Peyer's patch (tissue), 4 donors: ENCODE data around the gene LPA. TPM values are rescaled to one million over a fixed set of nuclear protein-coding genes. Genes with fewer than 3 reads are reported as not detected.
"Not testable (repeated sequence)": the region's sequence is repeated elsewhere in the genome, so short reads cannot be mapped to it uniquely, and the experiment has no call there.

Experiments used
- DNase-seq, 3 donors: peaks; one replicate each; pipeline ENCODE4 v3.0.0-alpha.2; 2017 to 2019
- H3K27ac ChIP-seq, 4 donors: fragments of 200-600 bp; sonication (generic); one replicate each; pipeline ENCODE4 v1.5.1; 2016 to 2019
- H3K27me3 ChIP-seq, 2 donors: fragments of 200-600 bp; sonication (generic); one replicate each; pipeline ENCODE4 v1.5.1; 2019
- H3K36me3 ChIP-seq, 3 donors: fragments of 200-600 bp; sonication (generic); one replicate each; pipeline ENCODE4 v1.5.1; 2016 to 2019
- H3K4me1 ChIP-seq, 4 donors: fragments of 200-600 bp; sonication (generic); one replicate each; pipeline ENCODE4 v1.5.1; 2016 to 2019
- H3K4me3 ChIP-seq, 4 donors: fragments of 200-600 bp; sonication (generic); 1 replicate in 3 of 4; 2 replicates in 1 of 4; pipeline ENCODE4 v1.5.1; 2016 to 2019; ENCODE audit warnings: mild to moderate bottlenecking in 1 of 4
- H3K9me3 ChIP-seq, 4 donors: fragments of 200-600 bp; sonication (generic); one replicate each; pipeline ENCODE4 v1.5.1; 2016 to 2019; ENCODE audit warnings: mild to moderate bottlenecking in 1 of 4
- POLR2A ChIP-seq, 2 donors: fragments of 450-650 bp; IDR thresholded peaks; one replicate each; pipeline ENCODE4 v1.5.1; 2017; ENCODE audit warnings: antibody characterized with exemption in 2 of 2, mild to moderate bottlenecking in 2 of 2, moderate library complexity in 2 of 2
- total RNA-seq, 4 donors: library from RNA; depleted of rRNA; stranded (reverse); fragments of >200 nt; gene quantifications; one replicate each; pipeline ENCODE4 v1.1.0, GENCODE V29; 2016
- TF ChIP-seq, protein P1 (sequence below), 6 experiments: fragments of 450-650 bp in 4 of 6; fragments of 200-600 bp in 2 of 6; sonication (generic) in 1 of 6; IDR thresholded peaks; one replicate each; pipeline ENCODE4 v1.5.1; 2017 to 2019; ENCODE audit warnings: antibody characterized with exemption in 6 of 6, mild to moderate bottlenecking in 3 of 6, moderate library complexity in 1 of 6

Gene LPA
- total RNA-seq, 4 donors from 2014 or later, result 0.94 to 2.5 (median 1.7) TPM; not detected in 1

DNA sequence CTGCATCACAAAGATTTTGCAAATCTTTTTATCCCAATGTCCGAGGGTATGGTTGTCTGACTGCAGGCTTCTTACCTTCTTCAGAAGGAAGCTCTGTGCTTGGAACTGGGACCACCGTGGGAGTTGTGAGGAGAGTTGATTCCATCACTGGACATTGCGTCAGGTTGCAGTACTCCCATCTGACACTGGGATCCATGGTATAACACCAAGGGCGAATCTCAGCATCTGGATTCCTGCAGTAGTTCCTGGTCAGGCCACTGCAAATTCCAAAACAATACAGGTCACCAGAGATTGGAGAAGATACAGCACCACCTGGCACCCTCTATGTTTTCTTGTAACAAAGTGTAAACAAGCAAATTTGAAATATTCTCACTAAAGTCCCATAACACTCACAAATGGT, 77.7 kb downstream of the LPA start:
- TF ChIP-seq POLR2A (IDR thresholded peaks at IDR 0.05), result no peak
- TF ChIP-seq, protein P1, sequence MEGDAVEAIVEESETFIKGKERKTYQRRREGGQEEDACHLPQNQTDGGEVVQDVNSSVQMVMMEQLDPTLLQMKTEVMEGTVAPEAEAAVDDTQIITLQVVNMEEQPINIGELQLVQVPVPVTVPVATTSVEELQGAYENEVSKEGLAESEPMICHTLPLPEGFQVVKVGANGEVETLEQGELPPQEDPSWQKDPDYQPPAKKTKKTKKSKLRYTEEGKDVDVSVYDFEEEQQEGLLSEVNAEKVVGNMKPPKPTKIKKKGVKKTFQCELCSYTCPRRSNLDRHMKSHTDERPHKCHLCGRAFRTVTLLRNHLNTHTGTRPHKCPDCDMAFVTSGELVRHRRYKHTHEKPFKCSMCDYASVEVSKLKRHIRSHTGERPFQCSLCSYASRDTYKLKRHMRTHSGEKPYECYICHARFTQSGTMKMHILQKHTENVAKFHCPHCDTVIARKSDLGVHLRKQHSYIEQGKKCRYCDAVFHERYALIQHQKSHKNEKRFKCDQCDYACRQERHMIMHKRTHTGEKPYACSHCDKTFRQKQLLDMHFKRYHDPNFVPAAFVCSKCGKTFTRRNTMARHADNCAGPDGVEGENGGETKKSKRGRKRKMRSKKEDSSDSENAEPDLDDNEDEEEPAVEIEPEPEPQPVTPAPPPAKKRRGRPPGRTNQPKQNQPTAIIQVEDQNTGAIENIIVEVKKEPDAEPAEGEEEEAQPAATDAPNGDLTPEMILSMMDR (IDR thresholded peaks at IDR 0.05), result no peak
- Histone ChIP-seq H3K4me1 (no peaks in the 10 kb centered on the region), H3K27me3 (no peaks in the 10 kb centered on the region), H3K9me3 (no peaks in the 10 kb centered on the region), H3K36me3 (no peaks in the 10 kb centered on the region), H3K27ac (no peak overlapping the region), H3K4me3 (no peak overlapping the region)
- DNase-seq, result no peak

DNA sequence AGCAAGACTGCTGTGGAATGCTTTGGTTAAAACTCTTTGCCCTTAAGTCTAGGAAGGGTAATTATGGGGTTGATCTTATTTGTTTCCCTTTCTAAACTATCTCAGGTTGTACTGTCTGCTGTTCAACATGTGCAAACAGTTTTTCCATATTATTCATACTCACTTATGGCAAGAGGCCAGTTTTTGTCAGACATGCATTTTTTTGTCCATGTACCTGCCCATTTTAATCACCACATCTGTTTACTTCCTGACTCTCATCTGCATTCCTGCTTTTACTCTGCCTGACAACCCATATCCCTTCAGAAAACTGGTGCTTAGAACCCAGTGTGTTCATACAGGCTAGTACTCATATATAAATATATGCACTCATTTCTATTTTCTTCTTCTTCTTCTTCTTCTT, 80.3 kb downstream of the LPA start:
- no peaks in the 10 kb centered on the region for H3K9me3 ChIP-seq
- no peak for DNase-seq
- H3K4me1 ChIP-seq, result no peaks in the 10 kb centered on the region
- no peak overlapping the region for H3K4me3 ChIP-seq
- no peaks in the 10 kb centered on the region for H3K36me3 ChIP-seq
- TF ChIP-seq, protein P1 (IDR thresholded peaks at IDR 0.05), result no peak
- TF ChIP-seq POLR2A (IDR thresholded peaks at IDR 0.05), result no peak
- no peaks in the 10 kb centered on the region for H3K27me3 ChIP-seq
- H3K27ac ChIP-seq, result no peak overlapping the region

DNA sequence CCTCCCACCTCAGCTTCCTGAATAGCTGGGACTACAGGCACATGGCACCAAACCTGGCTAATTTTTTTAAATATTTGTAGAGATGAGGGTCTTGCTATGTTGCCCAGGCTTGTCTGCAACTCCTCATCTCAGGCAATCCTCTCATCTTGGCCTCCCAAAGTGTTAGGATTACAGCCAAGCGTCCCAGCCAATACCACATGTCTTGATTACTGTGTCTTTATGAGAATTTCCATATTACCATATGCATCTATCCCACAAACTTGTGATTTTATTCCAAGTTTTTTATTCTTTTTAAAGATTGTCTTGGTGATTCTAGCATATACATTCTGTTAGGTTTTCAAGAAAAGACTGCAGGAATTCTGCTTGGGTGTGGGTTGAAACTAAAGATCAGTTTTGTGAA, 82.7 kb downstream of the LPA start:
- no peaks in the 10 kb centered on the region for H3K9me3 ChIP-seq
- H3K4me1 ChIP-seq, result no peaks in the 10 kb centered on the region
- no peak overlapping the region for H3K4me3 ChIP-seq
- no peaks in the 10 kb centered on the region for H3K36me3 ChIP-seq
- no peak for DNase-seq
- no peak for TF ChIP-seq POLR2A (IDR thresholded peaks at IDR 0.05)
- TF ChIP-seq, protein P1 (IDR thresholded peaks at IDR 0.05), result no peak
- no peaks in the 10 kb centered on the region for H3K27me3 ChIP-seq
- no peak overlapping the region for H3K27ac ChIP-seq

DNA sequence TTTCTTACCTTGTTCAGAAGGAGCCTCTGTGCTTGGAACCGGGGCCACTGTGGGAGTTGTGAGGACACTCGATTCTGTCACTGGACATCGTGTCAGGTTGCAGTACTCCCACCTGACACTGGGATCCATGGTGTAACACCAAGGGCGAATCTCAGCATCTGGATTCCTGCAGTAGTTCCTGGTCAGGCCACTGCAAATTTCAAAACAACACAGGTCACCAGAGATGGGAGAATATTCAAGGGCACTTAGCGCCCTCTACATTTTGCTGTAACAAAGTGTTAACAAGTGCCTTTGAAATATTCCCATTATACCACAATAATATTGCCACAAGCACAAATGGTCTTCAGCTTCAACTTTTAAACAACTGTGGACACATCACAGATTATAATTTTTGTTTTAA, 85.6 kb downstream of the LPA start:
- not testable (repeated sequence) for H3K4me3 ChIP-seq, H3K4me1 ChIP-seq, DNase-seq, H3K27me3 ChIP-seq, H3K36me3 ChIP-seq, H3K27ac ChIP-seq, H3K9me3 ChIP-seq

DNA sequence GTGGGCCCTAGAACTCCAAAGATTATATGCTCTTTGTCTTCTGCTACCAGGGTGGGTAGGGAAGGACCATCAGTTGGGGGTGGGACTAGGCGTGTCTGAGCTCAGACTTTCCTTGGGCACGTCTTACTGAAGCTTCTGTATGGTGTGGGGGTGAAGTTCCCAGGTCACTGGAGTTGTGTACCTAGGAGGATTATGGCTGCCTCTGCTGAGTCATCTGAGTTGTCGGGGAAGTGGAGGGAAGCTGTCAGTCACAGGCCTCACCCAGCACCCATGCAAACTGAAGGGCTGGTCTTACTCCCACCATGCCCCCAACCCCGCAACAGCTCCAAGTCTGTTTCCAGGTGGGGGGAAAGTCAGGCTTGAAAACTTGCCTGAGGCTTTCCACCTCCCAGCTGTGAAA, 90.1 kb downstream of the LPA start:
- no peak overlapping the region for H3K4me3 ChIP-seq
- no peak for TF ChIP-seq POLR2A (IDR thresholded peaks at IDR 0.05)
- no peak for DNase-seq
- no peaks in the 10 kb centered on the region for H3K36me3 ChIP-seq
- H3K27ac ChIP-seq, result no peak overlapping the region
- H3K4me1 ChIP-seq, result no peaks in the 10 kb centered on the region
- H3K9me3 ChIP-seq, result no peaks in the 10 kb centered on the region
- no peaks in the 10 kb centered on the region for H3K27me3 ChIP-seq

DNA sequence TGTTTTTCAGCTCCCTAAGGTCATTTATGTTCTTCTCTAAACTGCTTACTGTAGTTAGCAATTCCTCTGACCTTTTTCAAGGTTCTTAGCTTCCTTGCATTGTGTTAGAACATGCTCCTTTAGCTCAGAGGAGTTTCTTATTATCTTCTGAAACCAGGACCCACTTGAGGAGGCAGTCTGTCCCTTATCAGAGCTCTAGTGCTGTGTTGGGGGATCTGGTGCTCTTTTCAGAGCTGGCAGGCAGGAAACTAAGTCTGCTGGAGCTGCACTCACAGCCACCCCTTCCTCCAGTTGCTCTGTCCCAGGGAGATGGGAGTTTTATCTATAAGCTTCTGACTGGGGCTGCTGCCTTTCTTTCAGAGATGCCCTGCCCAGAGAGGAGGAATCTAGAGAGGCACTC, 92.9 kb downstream of the LPA start:
- H3K36me3 ChIP-seq, H3K27me3 ChIP-seq, H3K27ac ChIP-seq, DNase-seq, H3K9me3 ChIP-seq, H3K4me3 ChIP-seq, H3K4me1 ChIP-seq: not testable (repeated sequence)

DNA sequence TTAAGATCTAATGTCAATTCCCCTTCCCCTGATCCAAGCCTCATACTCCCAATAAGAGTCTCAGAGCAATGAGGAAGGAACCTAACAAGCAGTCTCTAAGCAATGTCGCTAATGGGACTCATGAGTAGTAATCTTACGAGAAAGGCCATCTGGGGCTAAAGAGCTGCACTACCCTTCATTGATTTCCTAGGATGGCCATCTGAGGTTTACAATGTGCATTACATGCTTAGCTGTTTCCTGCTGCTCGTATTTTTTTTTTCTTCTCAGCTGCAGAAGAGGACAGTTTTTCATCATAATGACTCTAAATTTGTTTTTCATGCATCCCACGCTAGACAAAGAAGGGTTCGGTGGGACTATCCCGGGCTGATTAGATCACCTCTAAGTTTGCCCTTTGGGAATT, 119.3 kb downstream of the LPA start:
- no peaks in the 10 kb centered on the region for H3K27me3 ChIP-seq
- H3K4me3 ChIP-seq, result no peak overlapping the region
- TF ChIP-seq, protein P1 (IDR thresholded peaks at IDR 0.05), result no peak
- no peak for TF ChIP-seq POLR2A (IDR thresholded peaks at IDR 0.05)
- H3K4me1 ChIP-seq, result no peaks in the 10 kb centered on the region
- H3K9me3 ChIP-seq, result no peaks in the 10 kb centered on the region
- no peak overlapping the region for H3K27ac ChIP-seq
- DNase-seq, result no peak
- no peaks in the 10 kb centered on the region for H3K36me3 ChIP-seq
